ENCODE measurements around the gene ARID1A.

Gene ARID1A

DNA sequence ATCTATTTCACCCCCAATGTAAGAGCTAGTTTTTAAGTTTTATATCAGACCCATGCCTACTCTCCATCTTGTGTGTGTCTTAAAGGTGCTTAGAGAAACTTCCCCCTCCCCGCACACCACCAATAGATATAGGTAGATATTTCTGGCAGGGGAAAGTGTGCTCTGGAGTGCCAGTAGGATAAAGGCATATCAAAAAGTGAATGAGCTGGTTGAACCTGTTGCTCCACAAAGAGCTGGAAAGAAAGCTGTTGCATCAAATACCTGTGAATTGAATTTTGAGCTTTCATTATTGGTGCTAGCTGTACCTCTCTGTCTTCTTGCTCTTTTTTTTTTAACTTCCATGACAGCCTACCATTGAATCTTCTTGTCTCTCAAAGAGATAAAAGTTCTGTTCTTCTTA is 32.8 kb downstream of the ARID1A start:
- DNase-seq (ENCODE audit: low spot score) = no peak

DNA sequence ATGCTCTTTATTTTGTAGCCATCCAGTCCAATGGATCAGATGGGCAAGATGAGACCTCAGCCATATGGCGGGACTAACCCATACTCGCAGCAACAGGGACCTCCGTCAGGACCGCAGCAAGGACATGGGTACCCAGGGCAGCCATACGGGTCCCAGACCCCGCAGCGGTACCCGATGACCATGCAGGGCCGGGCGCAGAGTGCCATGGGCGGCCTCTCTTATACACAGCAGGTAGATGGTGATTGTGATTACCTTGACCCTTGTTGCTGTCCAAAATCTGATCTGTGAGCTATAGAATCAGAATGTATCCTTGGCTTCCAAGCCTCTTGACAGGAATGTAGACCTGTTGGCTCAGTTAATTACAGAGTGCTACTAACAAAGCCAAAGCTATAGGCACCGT is 33.8 kb downstream of the ARID1A start:
- DNase-seq (ENCODE audit: low spot score) = no peak

DNA sequence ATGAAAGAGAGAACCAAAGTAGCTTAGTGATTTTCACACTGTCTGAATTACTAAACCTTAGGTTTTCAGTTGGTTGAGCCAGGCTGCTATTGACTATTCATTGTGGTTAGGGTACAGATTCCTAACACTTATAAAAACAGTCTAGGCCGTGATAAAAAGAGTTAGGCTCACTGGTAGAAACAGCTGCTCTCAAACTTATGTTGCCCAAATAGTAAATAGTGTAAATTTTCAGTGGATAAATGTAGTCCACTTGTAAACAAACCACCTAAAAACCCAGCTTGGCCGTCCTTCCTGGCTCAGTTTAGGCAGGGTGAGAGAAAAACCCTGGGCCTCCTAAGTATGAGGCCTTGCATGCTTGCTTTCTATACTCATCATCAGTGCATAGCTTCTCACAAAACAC is 34.9 kb downstream of the ARID1A start:
- DNase-seq (ENCODE audit: low spot score) = no peak

DNA sequence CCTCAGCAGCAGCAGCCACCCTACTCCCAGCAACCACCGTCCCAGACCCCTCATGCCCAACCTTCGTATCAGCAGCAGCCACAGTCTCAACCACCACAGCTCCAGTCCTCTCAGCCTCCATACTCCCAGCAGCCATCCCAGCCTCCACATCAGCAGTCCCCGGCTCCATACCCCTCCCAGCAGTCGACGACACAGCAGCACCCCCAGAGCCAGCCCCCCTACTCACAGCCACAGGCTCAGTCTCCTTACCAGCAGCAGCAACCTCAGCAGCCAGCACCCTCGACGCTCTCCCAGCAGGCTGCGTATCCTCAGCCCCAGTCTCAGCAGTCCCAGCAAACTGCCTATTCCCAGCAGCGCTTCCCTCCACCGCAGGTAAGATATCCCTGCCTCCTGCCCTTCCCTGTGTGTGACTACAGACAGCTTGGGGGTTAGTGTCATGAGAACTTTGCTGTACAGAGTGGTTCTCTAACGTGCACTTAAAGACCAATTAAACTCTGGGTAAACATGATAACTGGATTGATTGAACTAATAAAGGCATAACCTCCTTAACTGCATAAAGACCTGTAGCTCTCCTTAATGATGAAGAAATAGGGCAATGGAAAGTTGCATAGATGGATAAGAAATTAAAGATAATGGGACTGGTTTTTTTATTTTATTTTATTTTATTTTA is 35.6 kb downstream of the ARID1A start:
- no peak for DNase-seq (ENCODE audit: low spot score)

DNA sequence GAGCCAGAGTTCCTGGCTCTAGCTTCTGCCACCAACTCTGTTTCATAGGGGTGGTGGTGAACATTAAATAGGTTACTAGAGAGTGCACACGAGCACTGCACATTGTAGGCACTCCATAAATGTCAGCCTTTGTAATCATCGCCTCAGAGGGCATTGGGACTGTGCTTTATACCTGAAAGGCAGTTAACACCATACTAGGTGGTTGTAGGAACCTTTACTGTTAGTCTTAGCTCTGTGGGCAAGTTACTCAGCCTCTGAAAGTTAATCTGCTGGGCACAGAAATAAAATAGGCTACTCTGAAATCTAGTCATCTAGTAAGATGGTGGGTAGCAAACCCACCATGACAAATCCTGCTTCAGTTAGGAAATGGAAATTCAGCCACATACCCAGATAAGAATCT is 37.6 kb downstream of the ARID1A start:
- DNase-seq (ENCODE audit: low spot score) = no peak

DNA sequence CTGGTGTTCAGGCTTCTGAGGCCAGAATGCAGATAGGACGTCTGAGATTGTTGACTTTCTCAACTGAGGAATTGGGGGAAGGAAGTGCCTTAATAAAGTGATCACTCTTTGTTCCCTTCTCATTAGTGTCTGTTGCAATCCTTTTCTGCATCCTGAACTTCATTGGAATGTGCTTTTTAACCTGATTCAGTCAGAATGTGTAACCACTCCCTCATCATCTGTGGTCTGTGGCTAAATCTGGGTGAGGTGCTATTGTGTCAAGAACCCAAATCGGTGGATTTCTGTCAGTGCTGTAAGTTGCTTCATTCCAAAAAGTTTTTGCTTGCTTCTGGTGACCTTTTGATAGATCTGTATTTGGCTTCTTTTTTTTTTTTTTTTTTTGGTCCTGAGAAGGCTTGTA is 38.2 kb downstream of the ARID1A start:
- no peak for DNase-seq (ENCODE audit: low spot score)

DNA sequence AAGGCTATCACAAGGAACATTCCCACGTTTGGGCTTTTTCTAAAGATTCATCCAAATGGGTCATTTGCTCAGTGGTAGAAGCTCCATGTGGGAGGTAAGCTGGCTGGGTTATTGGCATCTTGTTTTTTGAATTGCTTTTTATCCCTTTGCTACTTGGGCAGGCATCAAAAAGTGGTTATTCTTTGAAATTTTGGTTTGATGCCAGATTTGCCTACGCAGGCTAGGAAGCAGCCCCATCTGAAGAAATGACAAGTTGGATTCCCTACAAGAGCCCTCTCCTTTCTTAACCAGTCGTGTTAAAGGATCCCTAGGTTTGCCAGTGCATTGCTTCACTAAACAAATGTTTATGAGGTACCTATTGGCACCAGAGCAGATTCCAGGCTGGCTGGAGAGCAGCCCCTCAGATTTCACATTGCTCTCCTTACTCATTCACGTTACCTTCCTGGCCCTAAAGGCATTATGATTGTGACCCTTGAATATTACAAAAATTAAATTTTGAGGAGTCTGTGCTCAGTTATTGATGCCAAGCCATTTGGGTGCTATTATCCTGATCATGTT is 38.8 kb downstream of the ARID1A start:
- DNase-seq (ENCODE audit: low spot score) = no peak

DNA sequence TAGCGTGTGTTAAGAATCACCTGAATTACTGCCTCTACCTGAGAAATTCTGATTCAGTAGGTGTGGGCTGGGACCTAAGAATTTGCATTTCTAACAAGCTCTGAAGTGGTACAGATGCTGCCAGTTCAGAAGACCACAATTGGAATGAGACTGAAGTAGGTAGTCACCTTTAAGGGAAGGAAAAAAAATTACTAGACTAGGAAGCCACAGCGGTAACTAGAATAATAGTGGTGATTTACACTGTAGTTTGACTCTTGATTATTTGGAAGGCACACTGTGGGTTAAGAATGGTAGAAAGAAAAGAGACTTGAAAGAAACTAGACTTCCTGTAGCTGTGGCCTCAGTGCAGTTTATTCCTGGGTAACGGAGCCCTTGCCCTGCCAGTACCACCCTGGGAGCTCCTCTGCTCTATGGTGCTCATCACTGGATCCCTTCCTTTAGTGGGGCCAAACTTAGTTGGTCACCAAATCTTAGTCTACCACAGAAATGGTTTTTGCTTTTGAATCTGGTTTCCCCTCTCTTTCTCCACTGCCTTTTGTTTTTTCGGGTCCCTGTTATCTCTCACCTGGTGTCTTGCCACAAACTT is 43.6 kb downstream of the ARID1A start:
- no peak for DNase-seq (ENCODE audit: low spot score)

DNA sequence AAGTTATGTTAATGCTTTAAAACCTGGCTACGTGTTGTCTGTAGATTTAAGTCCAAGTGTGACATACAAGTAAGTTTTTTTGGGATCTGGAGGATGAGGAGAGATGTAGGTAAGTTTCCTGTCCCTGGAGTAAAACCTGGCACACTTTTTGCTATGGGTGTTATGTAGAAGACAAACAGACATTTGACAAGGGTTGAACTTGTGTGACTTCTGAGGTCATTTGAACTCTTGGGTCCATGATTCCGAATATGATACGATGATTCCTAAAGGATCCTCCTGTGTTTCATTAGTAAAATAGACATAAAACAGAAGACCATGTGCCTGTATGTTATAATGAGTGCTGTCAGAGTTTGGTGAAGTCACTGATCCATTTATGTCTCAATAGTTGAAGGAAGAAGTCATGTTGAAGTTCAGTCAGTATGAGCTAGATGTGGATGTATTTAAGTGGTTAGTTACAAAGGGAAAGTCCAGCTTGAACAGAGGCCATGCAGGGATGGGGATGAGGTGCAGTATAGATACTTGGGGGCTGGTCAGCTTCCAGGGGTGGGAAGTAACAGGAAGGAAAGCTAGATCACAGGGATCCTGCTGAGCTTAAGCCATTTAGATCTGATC is 44.3 kb downstream of the ARID1A start:
- DNase-seq (ENCODE audit: low spot score) = no peak

DNA sequence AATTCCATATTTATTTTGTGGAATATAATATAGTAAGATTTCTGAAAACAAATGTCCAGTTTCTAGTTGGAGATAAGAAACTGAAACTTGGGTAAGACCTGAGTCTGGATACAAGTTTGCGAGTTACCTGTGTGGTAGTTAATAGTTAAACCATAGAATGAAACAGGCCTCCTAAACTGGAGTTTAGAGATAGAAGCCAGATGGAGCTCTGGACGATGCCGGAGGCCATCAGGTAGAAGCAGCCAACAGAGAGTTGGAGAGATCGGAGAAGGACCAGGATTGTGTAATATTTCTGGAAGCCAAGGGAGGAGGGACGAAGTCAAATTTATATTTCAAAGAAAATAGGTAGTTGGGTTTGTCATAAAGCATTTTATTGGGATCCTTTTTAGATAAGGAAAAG is 45.1 kb downstream of the ARID1A start:
- no peak for DNase-seq (ENCODE audit: low spot score)

DNA sequence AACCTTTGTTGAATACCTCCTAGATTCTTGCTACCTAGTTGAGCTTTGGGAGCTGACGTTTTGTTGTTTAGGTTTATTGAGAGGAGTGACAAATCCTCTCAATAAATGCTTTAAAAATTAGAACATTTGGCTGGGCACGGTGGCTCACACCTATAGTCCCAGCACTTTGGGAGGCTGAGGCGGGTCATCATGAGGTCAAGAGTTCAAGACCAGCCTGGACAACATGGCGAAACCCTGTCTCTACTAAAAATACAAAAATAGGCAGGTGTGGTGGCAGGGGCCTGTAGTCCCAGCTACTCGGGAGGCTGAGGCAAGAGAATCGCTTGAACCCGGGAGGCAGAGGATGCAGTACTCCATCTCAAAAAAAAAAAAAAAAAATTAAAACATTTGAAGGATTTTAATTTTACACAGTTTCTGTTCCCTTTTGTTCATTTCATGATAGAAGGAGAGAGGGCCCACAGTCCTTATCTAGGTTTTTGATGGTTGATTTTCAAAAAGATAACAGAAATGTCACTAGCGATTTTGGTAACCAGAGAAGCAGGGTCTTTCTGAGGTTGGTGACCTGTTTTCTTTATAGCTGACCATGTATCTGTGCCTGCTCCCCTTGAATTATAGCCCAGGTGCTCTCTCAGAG is 47.7 kb downstream of the ARID1A start:
- no peak for DNase-seq (ENCODE audit: low spot score)

DNA sequence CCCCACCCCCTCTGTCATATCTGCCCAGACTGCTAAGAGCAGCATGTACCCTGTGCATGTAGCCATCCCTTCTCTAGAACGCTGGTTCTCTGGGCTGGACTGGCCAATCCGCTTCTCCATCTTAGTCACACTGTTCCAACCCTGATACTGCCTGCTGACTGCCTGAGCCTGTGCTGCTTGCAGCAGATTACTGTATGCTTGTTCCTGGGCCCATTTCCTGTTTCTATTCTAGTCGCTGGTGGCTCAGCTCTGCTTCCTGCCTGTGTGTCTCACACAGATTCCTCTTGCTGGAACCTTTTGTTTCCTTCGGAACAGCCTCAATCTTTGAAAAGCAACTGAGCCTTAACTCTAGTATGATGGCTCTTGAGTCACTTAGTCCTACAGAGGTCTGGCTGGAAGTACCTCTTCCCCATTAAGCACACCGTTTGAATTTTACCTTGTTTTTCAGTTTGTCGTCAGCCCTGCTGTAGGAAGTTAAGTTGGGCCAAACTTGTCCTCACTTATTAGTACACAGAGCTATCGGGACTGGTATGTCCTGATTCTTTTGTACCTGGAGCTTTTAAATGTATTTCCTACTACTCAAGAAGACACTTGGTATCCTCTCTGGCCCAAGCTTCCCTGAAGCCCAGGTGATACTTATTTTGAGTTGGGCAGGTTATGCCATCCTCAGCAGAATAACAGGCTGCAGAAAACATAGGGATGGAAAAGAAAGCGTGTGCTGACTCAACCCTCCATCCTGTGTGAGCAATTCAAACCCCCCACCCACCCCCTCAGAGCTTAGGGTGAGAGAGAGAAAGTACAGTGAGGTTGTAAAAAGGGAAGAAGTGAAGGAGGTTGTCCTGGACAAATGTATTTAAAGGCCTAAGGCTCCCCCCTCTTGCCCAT is 48.5 kb downstream of the ARID1A start:
- no peak for DNase-seq (ENCODE audit: low spot score)

DNA sequence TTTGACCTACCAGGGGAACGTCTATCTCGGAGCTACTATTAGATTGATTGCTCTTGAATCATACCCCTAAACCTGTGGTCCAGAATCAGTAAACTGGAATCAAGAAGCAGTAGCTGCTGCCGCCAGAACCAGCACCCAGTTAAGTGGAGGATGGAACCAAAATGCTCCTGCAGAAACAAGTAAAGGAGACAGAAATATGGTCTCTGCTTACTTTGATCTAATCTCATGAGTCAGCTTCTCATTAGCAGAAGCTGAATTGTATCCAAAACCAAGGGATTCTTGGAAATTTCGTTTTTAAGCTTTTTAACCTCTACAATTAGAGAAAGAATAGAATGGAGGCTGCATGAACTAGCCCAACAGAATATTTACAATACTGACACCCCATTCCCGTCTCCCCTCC is 49.4 kb downstream of the ARID1A start:
- no peak for DNase-seq (ENCODE audit: low spot score)

DNA sequence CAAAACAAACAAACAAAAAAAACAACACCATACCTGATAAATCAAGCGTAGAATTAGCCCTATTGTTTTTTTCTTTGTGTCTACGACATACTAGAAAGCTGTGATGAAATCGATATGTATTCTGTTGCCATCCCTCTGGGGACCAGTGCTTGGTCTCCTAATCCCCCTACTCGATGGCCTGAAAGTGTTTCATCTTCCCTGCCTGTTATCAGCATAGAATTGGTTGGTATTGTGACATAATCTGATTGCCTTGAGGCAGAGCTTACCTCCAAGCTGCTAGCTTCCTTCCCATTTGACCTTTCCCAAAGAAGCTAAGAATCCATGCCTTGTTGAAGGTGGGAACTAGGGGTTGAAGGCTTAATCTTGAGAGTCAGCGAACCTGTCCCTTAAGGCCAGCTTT is 51.2 kb downstream of the ARID1A start:
- no peak for DNase-seq (ENCODE audit: low spot score)

DNA sequence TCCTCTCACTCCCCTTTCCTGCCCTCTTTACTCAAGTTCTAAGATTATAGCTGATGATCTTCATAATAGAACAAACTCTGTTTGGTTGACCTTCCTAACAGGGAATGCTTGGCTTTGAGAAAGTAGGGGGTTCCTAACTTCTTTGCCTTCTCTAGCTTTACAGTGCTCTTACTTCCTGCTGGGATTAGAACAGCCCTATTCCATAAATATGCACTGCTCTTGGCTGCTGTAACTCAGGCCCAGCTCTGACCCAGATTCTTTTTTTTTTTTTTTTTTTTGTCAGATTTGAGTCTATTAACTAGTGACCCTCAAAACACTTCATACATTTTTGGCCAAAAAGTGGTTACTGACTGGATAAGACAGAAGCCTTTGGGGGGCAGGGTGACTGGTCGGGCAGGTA is 52.5 kb downstream of the ARID1A start:
- DNase-seq (ENCODE audit: low spot score) = no peak

DNA sequence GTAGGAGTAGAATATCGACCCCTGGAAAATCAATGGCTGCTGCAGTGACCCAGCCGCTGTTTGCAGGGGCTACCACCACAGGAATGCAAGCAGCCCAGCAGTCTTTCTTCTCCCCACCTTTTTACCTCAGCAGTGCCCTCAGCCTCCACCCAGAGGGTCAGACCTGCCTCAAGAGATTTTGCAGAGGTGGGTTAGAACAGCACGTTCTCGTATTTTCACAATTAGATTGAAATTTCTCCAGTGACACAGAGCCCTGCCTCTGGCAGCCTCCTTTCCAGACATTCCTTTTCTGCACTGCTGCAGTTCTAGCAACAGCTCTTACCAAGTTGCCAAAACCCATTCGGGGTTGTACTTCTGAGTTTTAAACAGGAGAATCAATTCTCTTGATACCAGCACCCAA is 53.6 kb downstream of the ARID1A start:
- DNase-seq (ENCODE audit: low spot score) = no peak

DNA sequence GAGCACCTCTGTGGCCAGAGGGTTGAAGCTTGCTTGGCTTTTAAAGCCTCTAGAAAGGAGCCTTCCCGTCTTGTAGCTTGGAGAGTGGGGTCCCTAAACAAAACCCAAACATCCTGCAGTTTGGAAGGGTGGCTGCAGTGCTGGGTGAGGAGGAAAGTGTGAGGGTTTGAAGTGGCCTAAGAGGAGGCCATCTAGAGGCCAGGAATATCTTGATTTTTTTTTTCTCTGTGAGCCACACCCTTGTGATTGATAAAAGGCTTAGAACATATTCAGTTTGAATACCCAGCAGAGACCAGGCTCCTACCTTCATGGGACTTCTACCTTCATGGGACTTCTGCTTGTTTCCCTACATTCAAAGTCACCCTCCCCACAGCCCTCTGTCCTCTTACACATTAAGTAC is 54.6 kb downstream of the ARID1A start:
- no peak for DNase-seq (ENCODE audit: low spot score)

DNA sequence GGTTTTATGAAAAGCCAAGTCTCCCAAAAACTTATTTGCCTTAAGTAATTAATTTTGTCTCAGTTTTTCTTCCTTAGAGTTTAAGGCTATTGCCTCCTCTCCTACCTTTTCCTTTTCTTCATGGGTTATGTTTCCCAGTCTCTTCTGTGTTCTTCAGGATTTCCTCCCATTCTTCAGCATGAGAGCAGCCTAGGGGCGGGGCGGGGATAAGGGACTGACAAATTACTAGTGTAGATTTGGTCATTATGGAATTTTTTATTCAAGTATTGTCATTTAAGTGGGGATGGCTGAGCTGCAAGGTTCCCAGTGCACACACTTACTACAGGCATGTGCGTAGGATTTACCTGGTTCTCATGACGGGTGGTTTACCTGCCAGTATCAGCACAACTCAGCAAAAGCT is 56.7 kb downstream of the ARID1A start:
- no peak for DNase-seq (ENCODE audit: low spot score)

DNA sequence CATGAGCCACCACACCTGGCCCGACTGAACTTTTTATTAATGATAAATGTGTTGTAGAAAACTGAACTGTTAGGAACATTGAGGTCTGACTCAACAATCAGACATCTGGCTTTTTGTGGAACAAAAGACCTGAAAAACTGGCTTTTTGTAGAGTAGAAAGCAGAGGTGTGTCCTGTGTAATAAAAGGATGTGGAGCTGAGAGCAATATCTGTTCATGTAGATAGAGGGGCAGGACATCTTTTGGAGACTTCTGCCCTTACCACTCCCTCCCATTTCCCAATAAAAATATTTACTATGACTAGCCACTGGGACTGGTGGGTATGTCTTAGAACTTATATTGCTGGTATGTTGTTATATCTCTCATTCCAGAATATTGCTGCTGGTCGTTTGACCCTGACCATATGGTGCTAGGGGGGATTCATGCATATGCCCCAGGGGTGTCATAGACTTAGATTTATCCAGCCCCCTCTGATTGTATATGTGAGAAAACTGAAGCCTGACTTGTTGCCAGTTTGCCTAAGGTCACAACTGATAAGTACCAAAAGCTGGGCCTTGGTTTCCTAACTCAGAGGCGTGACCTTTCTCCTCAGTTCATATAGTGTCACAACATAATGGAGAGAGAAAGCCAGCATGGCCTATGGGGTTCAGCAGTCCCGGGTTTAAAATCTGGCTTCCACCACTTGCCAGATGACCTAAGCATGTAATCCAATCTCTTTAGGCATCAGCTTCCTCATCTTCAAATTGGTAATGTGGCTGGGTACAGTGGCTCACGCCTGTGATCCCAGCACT is 58.5 kb downstream of the ARID1A start:
- DNase-seq (ENCODE audit: low spot score) = no peak

DNA sequence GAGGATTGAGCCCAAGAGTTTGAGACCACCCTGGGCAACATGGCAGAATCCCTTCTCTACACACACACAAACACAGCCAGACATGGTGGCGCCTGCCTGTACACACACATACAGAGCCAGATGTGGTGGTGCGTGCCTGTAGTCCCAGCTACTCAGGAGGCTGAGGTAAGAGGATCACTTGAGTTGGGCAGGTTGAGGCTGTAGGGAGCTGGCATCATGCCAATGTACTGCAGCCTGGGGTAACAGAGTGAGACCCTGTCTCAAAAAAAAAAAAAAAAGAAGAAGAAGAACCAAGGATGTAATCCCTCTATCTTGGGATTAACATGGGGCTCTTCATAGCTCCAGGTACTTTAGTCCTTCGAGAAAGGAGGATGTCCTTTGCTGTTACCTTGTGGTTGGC is 62.5 kb downstream of the ARID1A start:
- no peak for DNase-seq (ENCODE audit: low spot score)

DNA sequence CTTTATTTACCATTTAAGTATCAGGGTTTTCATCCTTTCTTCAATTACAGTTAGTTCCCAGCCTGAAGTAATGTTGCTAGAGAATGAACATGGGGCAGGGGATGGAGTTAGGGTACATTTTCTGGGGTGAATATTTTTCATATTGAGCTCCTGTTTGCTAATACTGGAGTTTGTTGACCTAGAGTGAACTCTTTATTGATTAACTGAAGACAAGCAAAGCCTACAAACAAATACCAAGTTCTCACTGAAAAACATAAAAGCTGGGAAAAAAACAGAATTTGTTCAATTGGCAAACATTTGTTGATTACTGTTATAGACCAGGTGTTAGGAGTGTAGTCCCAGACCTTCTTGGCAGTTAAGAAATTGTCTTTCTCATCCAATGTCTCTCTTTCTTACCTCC is 63.7 kb downstream of the ARID1A start:
- no peak for DNase-seq (ENCODE audit: low spot score)

Measured in SW480 (cell line).